CD4-positive, alpha-beta memory T cell (primary cell): ENCODE data around the gene ADIG. TPM values are rescaled to one million over a fixed set of nuclear protein-coding genes. Genes with fewer than 3 reads are reported as not detected.
A peak's percentile ranks its signal among the peaks of the same experiment; 100 is the strongest.

Source experiments
- CTCF ChIA-PET: fragments of 350-600 bp; sonication (Branson Sonifier 250); formaldehyde crosslinking; loops from one replicate; lab custom pipeline; 2021; ENCODE audit warnings: inconsistent platforms; ENCODE audit not compliant: partially characterized antibody; lab: Charles Lee
- POLR2A ChIA-PET: fragments of 350-600 bp; sonication (Branson Sonifier 250); formaldehyde crosslinking; loops from one replicate; lab custom pipeline; 2021; ENCODE audit not compliant: partially characterized antibody; lab: Charles Lee
- DNase-seq, 5 donors: peaks; one replicate each; pipeline versions ENCODE4 v3.0.0 to v3.0.0-alpha.2; 2020 to 2022; ENCODE audit warnings: mixed read lengths in 1 of 5
- H3K27ac ChIP-seq: one replicate; pipeline ENCODE4 v1.7.0; 2013; ENCODE audit warnings: low read depth, low read length
- H3K27me3 ChIP-seq: 2 replicates; pipeline ENCODE4 v1.7.0; 2013; ENCODE audit warnings: mild to moderate bottlenecking, low read length, moderate library complexity; ENCODE audit not compliant: insufficient read depth
- H3K36me3 ChIP-seq: 2 replicates; pipeline ENCODE4 v1.7.0; 2013; ENCODE audit warnings: mild to moderate bottlenecking, low read length, moderate library complexity; ENCODE audit not compliant: insufficient read depth
- H3K4me1 ChIP-seq: 2 replicates; pipeline ENCODE4 v1.7.0; 2013; ENCODE audit warnings: mild to moderate bottlenecking, low read length, moderate library complexity; ENCODE audit not compliant: insufficient read depth
- H3K4me3 ChIP-seq, 2 donors: one replicate each; pipeline ENCODE4 v1.7.0; 2013; ENCODE audit warnings: low read length in 2 of 2, mild to moderate bottlenecking in 1 of 2
- H3K9me3 ChIP-seq, 2 donors: one replicate each; pipeline ENCODE4 v1.7.0; 2013; ENCODE audit warnings: low read length in 2 of 2, control low read depth in 1 of 2; ENCODE audit not compliant: control insufficient read depth in 1 of 2
- H3K27ac Mint-ChIP-seq, 7 donors: one replicate each; pipeline ENCODE4 v1.8.0; 2020 to 2021; ENCODE audit warnings: mixed read lengths in 7 of 7, mild to moderate bottlenecking in 6 of 7, inconsistent platforms in 3 of 7, moderate library complexity in 3 of 7
- H3K27me3 Mint-ChIP-seq, 2 donors: one replicate each; pipeline ENCODE4 v1.8.0; 2020 to 2021; ENCODE audit warnings: mixed read lengths in 2 of 2
- H3K36me3 Mint-ChIP-seq, 2 donors: one replicate each; pipeline ENCODE4 v1.8.0; 2020 to 2021; ENCODE audit warnings: mixed read lengths in 2 of 2, inconsistent platforms in 1 of 2, mild to moderate bottlenecking in 1 of 2
- H3K4me1 Mint-ChIP-seq, 4 donors: one replicate each; pipeline ENCODE4 v1.8.0; 2020 to 2021; ENCODE audit warnings: mixed read lengths in 4 of 4, mild to moderate bottlenecking in 1 of 4
- H3K4me3 Mint-ChIP-seq, 8 donors: one replicate each; pipeline ENCODE4 v1.8.0; 2020 to 2021; ENCODE audit warnings: mixed read lengths in 8 of 8, mild to moderate bottlenecking in 7 of 8, moderate library complexity in 6 of 8, inconsistent platforms in 3 of 8
- H3K9me3 Mint-ChIP-seq, 8 donors: one replicate each; pipeline ENCODE4 v1.8.0; 2020 to 2021; ENCODE audit warnings: mixed read lengths in 8 of 8, mild to moderate bottlenecking in 5 of 8, inconsistent platforms in 3 of 8, moderate library complexity in 1 of 8
- intact Hi-C: fragments of 100-400 bp; cut with micrococcal nuclease; formaldehyde crosslinking; loops from one replicate; pipeline ENCODE4 v1.15.1; 2023
- polyA plus RNA-seq, 2 donors: library from polyadenylated mRNA; unstranded; fragments of 300-500 nt; fragmentation: Illumina TruSeq; gene quantifications; one replicate each; pipeline ENCODE4 v1.2.3, GENCODE V29; 2021
- total RNA-seq, 2 experiments: library from RNA; stranded (reverse); gene quantifications; one replicate each; pipeline ENCODE4 v1.2.3, GENCODE V29; 2021

Gene ADIG
- total and polyA plus RNA-seq, 4 experiments from 2014 or later = not detected

- ChIA-PET POLR2A (no interaction called here), CTCF (no interaction called here)
- DNase-seq = no peak
- peaks cover 68% of the 10 kb centered on the region for H3K36me3 ChIP-seq
- Mint-ChIP-seq H3K36me3 (peaks cover 51 to 60% of the 10 kb centered on the region in 2 donors), H3K4me3 (no peak overlapping the region), H3K27me3 (no peaks in the 10 kb centered on the region), H3K27ac (peak overlapping the region in 1 of 7 donors; percentile 57), H3K4me1 (no peaks in the 10 kb centered on the region), H3K9me3 (no peaks in the 10 kb centered on the region)
- no peaks in the 10 kb centered on the region for H3K9me3 ChIP-seq
- no peak overlapping the region for H3K27ac ChIP-seq
- H3K4me1 ChIP-seq = no peaks in the 10 kb centered on the region
- H3K4me3 ChIP-seq = no peak overlapping the region
- H3K27me3 ChIP-seq = no peaks in the 10 kb centered on the region
- intact Hi-C loops = no loop called here
Observed at GRCh38 chr20:38558596-38559360, 22.2 kb upstream of the ADIG start.

GRCh38 chr20:38559764-38560163 lies 21.2 kb upstream of the ADIG start:
- no peak overlapping the region for H3K27ac ChIP-seq
- Mint-ChIP-seq H3K4me1 (no peaks in the 10 kb centered on the region), H3K9me3 (no peaks in the 10 kb centered on the region), H3K4me3 (no peak overlapping the region), H3K27me3 (no peaks in the 10 kb centered on the region), H3K36me3 (peaks cover 50 to 68% of the 10 kb centered on the region in 2 donors), H3K27ac (peak overlapping the region in 1 of 7 donors; percentile 48)
- H3K4me1 ChIP-seq = no peaks in the 10 kb centered on the region
- H3K4me3 ChIP-seq = no peak overlapping the region
- POLR2A ChIA-PET = no interaction called here
- intact Hi-C loops = no loop called here
- no peak for DNase-seq
- no peaks in the 10 kb centered on the region for H3K9me3 ChIP-seq
- H3K27me3 ChIP-seq = no peaks in the 10 kb centered on the region
- H3K36me3 ChIP-seq = peaks cover 61% of the 10 kb centered on the region
- CTCF ChIA-PET = no interaction called here

DNA sequence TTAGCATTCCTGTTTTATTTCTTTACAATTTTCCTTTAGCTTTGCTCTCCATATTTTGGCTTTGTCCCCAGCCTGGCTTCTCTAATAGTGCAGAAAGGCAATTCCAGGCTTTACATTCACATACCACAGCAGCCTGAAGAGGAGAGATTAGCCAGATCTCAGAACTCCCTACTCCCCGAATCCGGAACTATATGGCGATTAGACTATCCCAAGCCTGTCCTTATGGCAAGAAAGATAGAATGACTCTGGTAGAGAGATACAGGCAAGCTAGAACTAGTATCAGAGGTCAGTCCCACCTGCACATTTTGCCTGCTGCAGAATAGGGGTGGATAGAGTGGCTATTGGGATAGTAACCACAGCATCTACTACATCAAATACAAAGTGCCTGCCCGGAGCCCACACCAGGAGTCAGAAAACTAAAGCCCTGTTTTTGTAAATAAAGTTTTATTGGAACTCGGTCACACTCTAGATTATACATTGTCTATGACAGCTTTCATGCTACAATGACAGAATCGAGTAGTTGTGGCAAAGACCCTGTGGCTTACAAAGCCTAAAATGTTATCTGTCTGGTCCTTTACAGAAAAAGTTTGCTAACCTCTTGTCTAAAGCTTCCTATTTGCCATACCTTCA lies 17.1 kb upstream of the ADIG start:
- no peaks in the 10 kb centered on the region for H3K27me3 Mint-ChIP-seq
- Histone ChIP-seq H3K4me1 (no peaks in the 10 kb centered on the region), H3K27ac (no peak overlapping the region), H3K9me3 (no peaks in the 10 kb centered on the region), H3K4me3 (no peak overlapping the region), H3K36me3 (peaks cover 58% of the 10 kb centered on the region), H3K27me3 (no peaks in the 10 kb centered on the region)
- intact Hi-C loops = no loop called here
- H3K4me1 Mint-ChIP-seq = no peaks in the 10 kb centered on the region
- no peak overlapping the region for H3K4me3 Mint-ChIP-seq
- peaks cover 49 to 79% of the 10 kb centered on the region in 2 donors for H3K36me3 Mint-ChIP-seq
- H3K9me3 Mint-ChIP-seq = no peaks in the 10 kb centered on the region
- POLR2A ChIA-PET = no interaction called here
- H3K27ac Mint-ChIP-seq = peak overlapping the region in 4 of 7 donors; percentile 16 to 68 (median 52)
- DNase-seq = no peak
- CTCF ChIA-PET = no interaction called here

GRCh38 chr20:38564680-38565079 lies 16.3 kb upstream of the ADIG start:
- H3K36me3 ChIP-seq = peaks cover 58% of the 10 kb centered on the region
- H3K4me1 Mint-ChIP-seq = no peaks in the 10 kb centered on the region
- no peak overlapping the region for H3K27ac ChIP-seq
- no peak overlapping the region for H3K4me3 Mint-ChIP-seq
- H3K9me3 ChIP-seq = no peaks in the 10 kb centered on the region
- no peaks in the 10 kb centered on the region for H3K9me3 Mint-ChIP-seq
- intact Hi-C loops = no loop called here
- H3K36me3 Mint-ChIP-seq = peaks cover 45 to 79% of the 10 kb centered on the region in 2 donors
- no peaks in the 10 kb centered on the region for H3K27me3 Mint-ChIP-seq
- H3K27me3 ChIP-seq = no peaks in the 10 kb centered on the region
- no peak overlapping the region for H3K4me3 ChIP-seq
- no peak for DNase-seq
- H3K27ac Mint-ChIP-seq = peak overlapping the region in 1 of 7 donors; percentile 26
- H3K4me1 ChIP-seq = no peaks in the 10 kb centered on the region
- ChIA-PET CTCF (no interaction called here), POLR2A (no interaction called here)

- H3K9me3 Mint-ChIP-seq = no peaks in the 10 kb centered on the region
- peak overlapping the region in 1 of 7 donors; percentile 12 for H3K27ac Mint-ChIP-seq
- no peaks in the 10 kb centered on the region for H3K4me1 Mint-ChIP-seq
Observed at GRCh38 chr20:38566036-38566598, 14.9 kb upstream of the ADIG start.

GRCh38 chr20:38569747-38570525 lies 11.1 kb upstream of the ADIG start:
- Histone ChIP-seq H3K4me1 (no peaks in the 10 kb centered on the region), H3K36me3 (peaks cover 67% of the 10 kb centered on the region), H3K27ac (no peak overlapping the region), H3K27me3 (no peaks in the 10 kb centered on the region), H3K4me3 (no peak overlapping the region), H3K9me3 (no peaks in the 10 kb centered on the region)
- CTCF ChIA-PET = no interaction called here
- H3K4me1 Mint-ChIP-seq = no peaks in the 10 kb centered on the region
- peaks cover 40 to 82% of the 10 kb centered on the region in 2 donors for H3K36me3 Mint-ChIP-seq
- POLR2A ChIA-PET = interaction anchor here (1.0 kb wide), 1 partner anchor 9 kb away, joined by 3 read pairs; no protein-coding TSS in a partner anchor
- DNase-seq = no peak
- H3K27me3 Mint-ChIP-seq = no peaks in the 10 kb centered on the region
- H3K4me3 Mint-ChIP-seq = no peak overlapping the region
- peak overlapping the region in 4 of 7 donors; percentile 53 to 78 (median 74) for H3K27ac Mint-ChIP-seq
- H3K9me3 Mint-ChIP-seq = no peaks in the 10 kb centered on the region
- intact Hi-C loops = no loop called here

More at GRCh38 chr20:38566036-38566598, 14.9 kb upstream of the ADIG start:
- peaks cover 42 to 84% of the 10 kb centered on the region in 2 donors for H3K36me3 Mint-ChIP-seq
- no peak overlapping the region for H3K4me3 Mint-ChIP-seq
- no peaks in the 10 kb centered on the region for H3K27me3 Mint-ChIP-seq
- Histone ChIP-seq H3K27me3 (no peaks in the 10 kb centered on the region), H3K4me3 (no peak overlapping the region), H3K9me3 (no peaks in the 10 kb centered on the region), H3K27ac (no peak overlapping the region), H3K36me3 (peaks cover 62% of the 10 kb centered on the region), H3K4me1 (no peaks in the 10 kb centered on the region)
- POLR2A ChIA-PET = no interaction called here
- DNase-seq = no peak
- intact Hi-C loops = no loop called here
- CTCF ChIA-PET = no interaction called here

GRCh38 chr20:38573413-38573812 lies 7.6 kb upstream of the ADIG start:
- CTCF ChIA-PET = interaction anchor here (0.5 kb wide), 1 partner anchor 59 kb away, joined by 3 read pairs; no protein-coding TSS in a partner anchor
- POLR2A ChIA-PET = no interaction called here
- Histone ChIP-seq H3K9me3 (no peaks in the 10 kb centered on the region), H3K36me3 (peaks cover 56% of the 10 kb centered on the region), H3K4me1 (no peaks in the 10 kb centered on the region), H3K27ac (no peak overlapping the region), H3K4me3 (no peak overlapping the region), H3K27me3 (no peaks in the 10 kb centered on the region)
- no peak for DNase-seq
- Mint-ChIP-seq H3K4me3 (no peak overlapping the region), H3K4me1 (no peaks in the 10 kb centered on the region), H3K9me3 (no peaks in the 10 kb centered on the region), H3K27ac (no peak overlapping the region), H3K27me3 (no peaks in the 10 kb centered on the region), H3K36me3 (peaks cover 34 to 69% of the 10 kb centered on the region in 2 donors)
- intact Hi-C loops = no loop called here
